LNCAP (cell line): ENCODE data around the gene ISOC2.

ENCODE experiments used
- TF ChIP-seq, protein P1 (sequence below): fragments of 450-650 bp; IDR thresholded peaks from 2 replicates; pipeline ENCODE4 v1.5.1; 2017; ENCODE audit warnings: mild to moderate bottlenecking

Gene ISOC2

DNA sequence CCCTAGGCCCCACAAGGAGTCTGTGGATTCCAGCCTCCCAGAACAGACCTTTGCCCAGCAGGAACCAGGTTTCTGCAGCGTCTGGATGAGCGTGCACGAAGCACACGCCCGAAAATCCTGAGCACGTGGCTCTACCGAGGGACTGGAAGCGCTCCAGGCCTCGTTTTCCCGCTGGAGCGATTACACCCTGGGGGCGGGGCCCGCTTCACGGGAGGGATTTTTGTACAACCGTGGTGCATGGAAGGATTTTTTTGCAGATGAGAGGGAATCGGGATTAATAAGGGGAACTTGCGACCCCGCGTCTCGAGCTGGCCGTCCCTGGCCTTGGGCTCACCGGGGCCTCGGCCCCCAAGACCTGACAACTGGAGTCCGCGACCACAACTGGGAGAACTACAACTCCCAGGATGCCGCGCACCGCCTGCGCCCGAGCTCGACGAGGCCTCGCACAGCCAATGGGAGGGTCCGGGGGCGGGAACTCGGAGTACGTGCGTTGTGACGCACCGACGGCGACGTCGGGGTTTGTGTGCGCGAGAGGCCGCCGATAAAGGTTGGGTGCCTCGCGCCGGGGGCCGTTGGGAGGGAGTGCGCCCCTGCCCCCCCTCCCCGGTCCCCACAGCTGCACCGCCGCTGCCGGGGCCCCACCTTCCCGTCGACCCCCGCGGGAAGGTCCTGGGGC, 14.8 kb upstream of the ISOC2 start, which contains the start of gene ZNF628:
Gene ZNF628 (plus strand): TSS at position 518 of the 676 bp plus-strand sequence. CDS start 3,294 bp downstream, outside the sequence.
- TF ChIP-seq, protein P1, sequence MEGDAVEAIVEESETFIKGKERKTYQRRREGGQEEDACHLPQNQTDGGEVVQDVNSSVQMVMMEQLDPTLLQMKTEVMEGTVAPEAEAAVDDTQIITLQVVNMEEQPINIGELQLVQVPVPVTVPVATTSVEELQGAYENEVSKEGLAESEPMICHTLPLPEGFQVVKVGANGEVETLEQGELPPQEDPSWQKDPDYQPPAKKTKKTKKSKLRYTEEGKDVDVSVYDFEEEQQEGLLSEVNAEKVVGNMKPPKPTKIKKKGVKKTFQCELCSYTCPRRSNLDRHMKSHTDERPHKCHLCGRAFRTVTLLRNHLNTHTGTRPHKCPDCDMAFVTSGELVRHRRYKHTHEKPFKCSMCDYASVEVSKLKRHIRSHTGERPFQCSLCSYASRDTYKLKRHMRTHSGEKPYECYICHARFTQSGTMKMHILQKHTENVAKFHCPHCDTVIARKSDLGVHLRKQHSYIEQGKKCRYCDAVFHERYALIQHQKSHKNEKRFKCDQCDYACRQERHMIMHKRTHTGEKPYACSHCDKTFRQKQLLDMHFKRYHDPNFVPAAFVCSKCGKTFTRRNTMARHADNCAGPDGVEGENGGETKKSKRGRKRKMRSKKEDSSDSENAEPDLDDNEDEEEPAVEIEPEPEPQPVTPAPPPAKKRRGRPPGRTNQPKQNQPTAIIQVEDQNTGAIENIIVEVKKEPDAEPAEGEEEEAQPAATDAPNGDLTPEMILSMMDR, result no peak

- TF ChIP-seq, protein P1, result no peak
These were observed 13.1 kb upstream of the ISOC2 start for GRCh38 chr19:55474269-55475265.

DNA sequence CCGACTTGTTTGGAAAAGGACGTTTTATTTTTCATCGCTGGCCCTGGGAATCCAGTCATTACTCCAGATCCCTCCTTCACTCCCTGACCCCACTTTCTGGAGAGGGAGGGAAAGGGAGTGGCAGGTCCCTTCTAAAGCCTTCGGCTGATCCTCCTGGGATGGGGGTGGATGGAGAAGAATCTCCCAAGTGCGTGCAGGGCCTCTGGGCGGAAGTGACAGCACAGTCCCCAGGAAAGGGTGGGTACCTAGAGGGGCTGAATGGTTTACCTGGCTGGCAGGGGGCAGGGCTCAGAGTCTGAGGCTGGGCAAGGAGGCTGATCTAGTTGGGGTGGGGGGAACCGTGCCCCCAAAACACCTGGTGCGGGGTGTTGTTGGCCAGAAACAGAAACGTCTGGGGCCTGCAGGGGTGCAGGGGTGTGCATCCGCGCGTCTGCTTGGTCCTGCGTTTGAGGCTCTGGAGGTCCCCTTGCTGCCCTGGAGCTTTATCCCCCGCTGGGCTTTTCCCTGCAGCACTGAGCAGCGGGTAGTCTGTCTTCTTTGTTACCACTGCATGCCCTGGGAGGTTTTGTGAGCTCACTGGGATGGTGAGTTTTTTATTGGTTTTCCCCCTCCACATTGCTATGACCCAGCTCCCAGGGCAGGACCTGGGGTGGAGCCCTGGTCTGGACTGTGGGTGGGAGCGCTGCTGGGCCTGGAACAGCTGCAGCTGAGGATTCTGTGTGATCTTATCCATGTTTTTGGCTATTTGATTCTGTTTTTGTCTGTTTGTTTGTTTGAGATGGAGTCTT, 12.0 kb upstream of the ISOC2 start:
- TF ChIP-seq, protein P1, result no peak

DNA sequence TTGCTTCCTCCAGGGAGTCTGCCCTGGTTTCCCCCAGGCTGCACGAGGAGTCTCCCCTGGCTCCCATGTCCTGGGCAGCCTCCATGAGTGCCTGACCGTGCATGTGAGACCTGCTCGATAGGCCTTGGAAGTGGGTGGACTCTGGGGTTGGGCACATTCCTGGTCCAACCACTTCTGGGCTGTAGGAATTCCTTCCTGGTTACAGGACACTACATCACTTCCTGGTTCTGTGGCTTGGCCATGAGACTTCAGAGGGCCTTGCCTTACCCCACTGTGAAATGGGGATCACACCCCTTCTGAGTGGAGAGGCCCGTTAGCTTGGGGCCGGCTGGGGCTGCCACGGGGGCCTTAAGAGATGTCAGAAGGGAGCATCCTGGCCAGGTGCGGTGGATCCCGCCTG, 11.0 kb upstream of the ISOC2 start:
- TF ChIP-seq, protein P1, result no peak

DNA sequence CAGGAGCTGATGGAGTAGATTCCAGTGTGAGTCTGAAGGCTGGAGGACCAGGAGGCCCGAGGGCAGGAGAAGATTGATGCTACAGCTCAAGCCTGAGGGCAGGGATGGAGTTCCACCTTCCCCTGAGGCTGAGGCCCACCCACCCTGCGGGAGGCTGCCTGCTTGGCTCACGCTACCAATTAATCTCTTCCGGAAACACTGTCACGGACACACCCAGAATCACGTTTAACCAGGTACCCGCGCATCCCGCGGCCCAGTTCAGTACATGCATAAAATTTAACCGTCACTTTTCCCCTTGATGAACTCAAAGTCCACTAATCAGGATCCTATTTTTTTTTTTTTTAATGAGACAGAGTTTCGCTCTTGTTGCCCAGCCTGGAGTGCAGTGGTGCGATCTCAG, 9.8 kb upstream of the ISOC2 start:
- TF ChIP-seq, protein P1, result no peak

GRCh38 chr19:55468054-55468393, 6.6 kb upstream of the ISOC2 start:
- TF ChIP-seq, protein P1, result peak; percentile 20
